ENCODE data around the gene WDR93.

The WDR93 gene

GRCh38 chr15:89690276-89691218, at the start of gene WDR93, which contains the start of gene PEX11A:
TSS of gene WDR93 (plus strand) at chr15:89690811. CDS start at chr15:89701747, 10,936 bp downstream.
TSS of gene PEX11A (minus strand) at chr15:89690754. CDS start at chr15:89690632, 122 bp downstream.
- TF ChIP-seq CTCF (conservative IDR thresholded peaks at IDR 0.05; ENCODE audit: low read depth, low read length), result no peak
- peak; percentile 67 for DNase-seq (ENCODE audit: low read depth)
- peak within 1 kb of the TSS; percentile 93 for H3K4me3 ChIP-seq (ENCODE audit: low read depth, low read length)

- H3K4me3 ChIP-seq (ENCODE audit: low read depth, low read length), result no peak overlapping the region
- no peak for TF ChIP-seq CTCF (conservative IDR thresholded peaks at IDR 0.05; ENCODE audit: low read depth, low read length)
- DNase-seq (ENCODE audit: low read depth), result no peak
These were observed 49.6 kb upstream of the WDR93 start for GRCh38 chr15:89641053-89641452.

GRCh38 chr15:89642106-89642505, 48.5 kb upstream of the WDR93 start:
- no peak for DNase-seq (ENCODE audit: low read depth)
- no peak for TF ChIP-seq CTCF (conservative IDR thresholded peaks at IDR 0.05; ENCODE audit: low read depth, low read length)
- no peak overlapping the region for H3K4me3 ChIP-seq (ENCODE audit: low read depth, low read length)

- DNase-seq (ENCODE audit: low read depth), result no peak
- no peak for TF ChIP-seq CTCF (conservative IDR thresholded peaks at IDR 0.05; ENCODE audit: low read depth, low read length)
- no peak overlapping the region for H3K4me3 ChIP-seq (ENCODE audit: low read depth, low read length)
These were observed 44.9 kb upstream of the WDR93 start for GRCh38 chr15:89645680-89646079.

- no peak for TF ChIP-seq CTCF (conservative IDR thresholded peaks at IDR 0.05; ENCODE audit: low read depth, low read length)
- DNase-seq (ENCODE audit: low read depth), result no peak
- no peak overlapping the region for H3K4me3 ChIP-seq (ENCODE audit: low read depth, low read length)
These were observed 44.0 kb upstream of the WDR93 start for GRCh38 chr15:89646416-89647141.

GRCh38 chr15:89647191-89647851, 43.3 kb upstream of the WDR93 start:
- DNase-seq (ENCODE audit: low read depth), result peak; percentile 66
- peak; percentile 91 for TF ChIP-seq CTCF (conservative IDR thresholded peaks at IDR 0.05; ENCODE audit: low read depth, low read length)
- H3K4me3 ChIP-seq (ENCODE audit: low read depth, low read length), result no peak overlapping the region

Measured in choroid plexus epithelial cell (primary cell).